K562 (cell line): Measurements from ENCODE around the gene LRRK1. TPM values are rescaled to one million over a fixed set of nuclear protein-coding genes. Genes with fewer than 3 reads are reported as not detected.
A peak's percentile ranks its signal among the peaks of the same experiment; 100 is the strongest.

Source experiments
- ATAC-seq: fragments of 200-7000 bp; cut with Tn5 transposase; 3 replicates; pipeline ENCODE4 v1.9.1; 2020; ENCODE audit warnings: moderate library complexity
- BruUV-seq: library from RNA; stranded (reverse); fragments of 400-500 nt; replicated peaks from 2 replicates; lab custom pipeline; 2021; lab: Mats Ljungman, UMichigan
- CTCF ChIA-PET: fragments of 300-600 bp; formaldehyde crosslinking; extraction: SDS; loops from one replicate; lab custom pipeline; 2021; ENCODE audit warnings: low intra/inter-chr PET ratio; lab: Yijun Ruan, JAX
- POLR2A ChIA-PET: fragments of 300-600, 350-650 bp; sonication (Branson Sonifier 250); formaldehyde crosslinking; extraction: SDS; loops from one replicate; lab custom pipeline; 2021; ENCODE audit warnings: antibody characterized with exemption, inconsistent platforms; lab: Yijun Ruan, JAX
- DNase-seq, 4 experiments: peaks; one replicate each; pipeline versions ENCODE4 v3.0.0 to v3.0.0-alpha.2; 2011 to 2018; ENCODE audit warnings: low spot score in 3 of 4, mixed read lengths in 3 of 4; ENCODE audit errors: extremely low read depth in 1 of 4
- FAIRE-seq: peaks from 2 replicates; lab custom pipeline; 2011; peaks lifted over from hg19 to GRCh38; lab: Jason Lieb, UNC
- H2AFZ ChIP-seq: 2 replicates; pipeline ENCODE4 v1.6.0; 2011; ENCODE audit warnings: low read depth, low read length, control low read depth, inconsistent platforms
- H3K27ac ChIP-seq: fragments of 200-600 bp; 3 replicates; pipeline ENCODE4 v1.8.0; 2011; ENCODE audit warnings: low read depth, mild to moderate bottlenecking, control low read depth, inconsistent platforms, low read length, moderate library complexity, mixed read lengths; ENCODE audit errors: extremely low read depth
- H3K27me3 ChIP-seq, 2 experiments: fragments of 300-600 bp in 1 of 2; 2 replicates in 1 of 2; 3 replicates in 1 of 2; pipeline versions ENCODE4 v1.6.0 to v1.8.0; 2011; ENCODE audit warnings: inconsistent platforms in 2 of 2, low read length in 2 of 2, mild to moderate bottlenecking in 1 of 2, mixed read lengths in 1 of 2, moderate library complexity in 1 of 2; ENCODE audit not compliant: control insufficient read depth in 2 of 2, insufficient read depth in 2 of 2
- H3K36me3 ChIP-seq: fragments of 300-600 bp; 3 replicates; pipeline ENCODE4 v1.8.0; 2011; ENCODE audit warnings: mild to moderate bottlenecking, low read length, inconsistent platforms; ENCODE audit not compliant: control insufficient read depth, insufficient read depth
- H3K4me1 ChIP-seq, 2 experiments: fragments of 200-600 bp in 1 of 2; replicated peaks in 1 of 2; 2 replicates in 1 of 2; 3 replicates in 1 of 2; pipeline versions ENCODE4 v1.5.1 to v1.8.0; 2011; ENCODE audit warnings: inconsistent platforms in 2 of 2, low read length in 2 of 2, mild to moderate bottlenecking in 1 of 2, mixed read lengths in 1 of 2, moderate library complexity in 1 of 2; ENCODE audit not compliant: control insufficient read depth in 2 of 2, insufficient read depth in 2 of 2
- H3K4me2 ChIP-seq: 2 replicates; pipeline ENCODE4 v1.6.1; 2011; ENCODE audit warnings: low read length, control low read depth, inconsistent platforms, mixed read lengths; ENCODE audit not compliant: insufficient read depth
- H3K4me3 ChIP-seq: fragments of 200-600 bp; sonication (generic), shearing (Covaris generic); 2 replicates; pipeline ENCODE4 v1.5.1; 2016; ENCODE audit warnings: control low read depth, inconsistent platforms
- H3K79me2 ChIP-seq: fragments of 200-600 bp; 3 replicates; pipeline ENCODE4 v1.8.0; 2011; ENCODE audit warnings: low read length, inconsistent platforms; ENCODE audit not compliant: control insufficient read depth, insufficient read depth
- H3K9ac ChIP-seq, 2 experiments: 2 replicates each; pipeline versions ENCODE4 v1.6.0 to v1.6.1; 2011; ENCODE audit warnings: low read depth in 2 of 2, low read length in 2 of 2, control low read depth in 1 of 2, inconsistent platforms in 1 of 2, mild to moderate bottlenecking in 1 of 2, mixed read lengths in 1 of 2; ENCODE audit not compliant: insufficient read depth in 1 of 2
- H3K9me1 ChIP-seq: one replicate; pipeline ENCODE4 v1.6.0; 2011; ENCODE audit warnings: inconsistent platforms, mild to moderate bottlenecking, low read length, moderate library complexity; ENCODE audit not compliant: control insufficient read depth, insufficient read depth
- H3K9me3 ChIP-seq: replicated peaks from 2 replicates; pipeline ENCODE4 v1.5.1; 2011; ENCODE audit warnings: low read depth, low read length, inconsistent platforms; ENCODE audit not compliant: control insufficient read depth, insufficient read depth
- H4K20me1 ChIP-seq: replicated peaks from 2 replicates; pipeline ENCODE4 v1.6.1; 2011; ENCODE audit warnings: low read length, inconsistent platforms, mixed read lengths; ENCODE audit not compliant: control insufficient read depth, insufficient read depth
- ADNP ChIP-seq: fragments of 200-800 bp; sonication (Bioruptor generic); IDR thresholded peaks from 2 replicates; pipeline ENCODE4 v1.6.1; 2016; ENCODE audit warnings: missing genetic modification characterization, missing compliant biosample characterization
- OTX1 ChIP-seq: fragments of 450-650 bp; formaldehyde crosslinking; IDR thresholded peaks from 2 replicates; pipeline ENCODE4 v1.4.0; 2022; ENCODE audit warnings: mild to moderate bottlenecking
- PRDM10 ChIP-seq: fragments of 450-650 bp; IDR thresholded peaks from 2 replicates; pipeline ENCODE4 v1.6.1; 2018; ENCODE audit not compliant: partially characterized antibody
- SETDB1 ChIP-seq: IDR thresholded peaks from one replicate; pipeline ENCODE4 v1.6.1; 2012; ENCODE audit warnings: low read length, control low read depth, inconsistent platforms
- TFAP4 ChIP-seq: sonication (generic); formaldehyde crosslinking; IDR thresholded peaks from 2 replicates; pipeline ENCODE4 v1.8.0; 2022; ENCODE audit warnings: missing genetic modification reagents, mild to moderate bottlenecking, moderate library complexity, borderline replicate concordance
- WGBS: fragments of 100-300 bp; shearing (Covaris generic); methylation state at CpG from one replicate; pipeline ENCODE4 v1.1.6; 2016; ENCODE audit warnings: low coverage, mixed read lengths; ENCODE audit not compliant: insufficient coverage; ENCODE audit errors: missing lambda C conversion rate; 5-methylcytosine and 5-hydroxymethylcytosine counted together
- in situ Hi-C: fragments of 300-500 bp; cut with MboI; formaldehyde crosslinking; loops from 4 replicates; pipeline ENCODE4 v1.15.0; 2018; ENCODE audit warnings: inconsistent platforms, mixed read lengths
- intact Hi-C: fragments of 100-400 bp; cut with micrococcal nuclease; formaldehyde crosslinking; loops from 2 replicates; pipeline ENCODE4 v1.14.2; 2022
- polyA plus RNA-seq, 8 experiments: library from polyadenylated mRNA; depleted of rRNA in 4 of 8; stranded (reverse) in 5 of 8; unstranded in 3 of 8; fragments of >200 nt; fragmentation: Nextera tagmentation in 2 of 8; fragmentation: Illumina TruSeq in 1 of 8; extraction: Ambion mirVana in 2 of 8; extraction: Trizol in 1 of 8; gene quantifications; 2 replicates each; pipeline versions ENCODE4 v1.2.1 to v1.2.3, GENCODE V29; 2011 to 2014; ENCODE audit warnings: inconsistent platforms in 1 of 8, missing spikeins in 1 of 8
- total RNA-seq, 7 experiments: library from RNA; depleted of rRNA in 6 of 7; stranded (reverse); fragments of >200 nt in 6 of 7; fragmentation: Illumina TruSeq in 2 of 7; extraction: Trizol in 2 of 7; gene quantifications; 2 replicates each; pipeline versions ENCODE4 v1.2.1 to v1.2.3, GENCODE V29; 2011 to 2021; ENCODE audit warnings: low replicate concordance in 1 of 7

The LRRK1 gene
- total and polyA plus RNA-seq, 9 of the 15 experiments (the other 6 are each of a cell fraction or from before 2014, with no cell fraction given), result 0.01 to 1.5 (median 0.11) TPM

- ChIA-PET CTCF (interaction anchor here (0.6 kb wide), 1 partner anchor 39 kb away, joined by 3 read pairs; no protein-coding TSS in a partner anchor), POLR2A (no interaction called here)
- H3K4me2 ChIP-seq, result no peak overlapping the region
- 30% methylated on average over 9 of the region's 10 CpGs for WGBS
- no peak overlapping the region for H3K9ac ChIP-seq
- no peaks in the 10 kb centered on the region for H3K36me3 ChIP-seq
- FAIRE-seq (no peak), DNase-seq (no peak), ATAC-seq (no peak)
- peaks cover 5 to 25% of the 10 kb centered on the region in 2 experiments; a peak in 4 of 5 replicates for H3K27me3 ChIP-seq
- H3K9me3 ChIP-seq, result no peaks in the 10 kb centered on the region
- in situ Hi-C loops (no loop called here), intact Hi-C loops (no loop called here)
- H2AFZ ChIP-seq, result no peak overlapping the region
- BruUV-seq, result no TSS peak
- H3K79me2 ChIP-seq, result no peaks in the 10 kb centered on the region
- H3K9me1 ChIP-seq, result peaks cover 8% of the 10 kb centered on the region
- H3K4me3 ChIP-seq, result no peak overlapping the region
- no peak overlapping the region for H3K27ac ChIP-seq
- no peaks in the 10 kb centered on the region for H4K20me1 ChIP-seq
- peaks cover 7 to 21% of the 10 kb centered on the region in 2 experiments for H3K4me1 ChIP-seq
- TF ChIP-seq SETDB1, result no peak
These were observed 94.0 kb downstream of the LRRK1 start for GRCh38 chr15:101013201-101013550.

GRCh38 chr15:101013769-101014675 lies 94.9 kb downstream of the LRRK1 start:
- H3K4me3 ChIP-seq, result no peak overlapping the region
- H3K27ac ChIP-seq, result no peak overlapping the region
- no peaks in the 10 kb centered on the region for H4K20me1 ChIP-seq
- ChIA-PET CTCF (interaction anchor here (0.6 to 4.3 kb wide), 2 partner anchors 245 to 682 kb away, joined by 3 to 47 read pairs; no protein-coding TSS in a partner anchor), POLR2A (interaction anchor here (0.6 to 0.7 kb wide), 4 partner anchors 53 to 279 kb away, joined by 3 to 5 read pairs (median 4); no protein-coding TSS in a partner anchor)
- H3K36me3 ChIP-seq, result no peaks in the 10 kb centered on the region
- H3K4me2 ChIP-seq, result no peak overlapping the region
- intact Hi-C loops, result loop anchor here (2.0 kb wide), 1 partner anchor 627 kb away; no protein-coding TSS in a partner anchor
- H3K79me2 ChIP-seq, result no peaks in the 10 kb centered on the region
- TF ChIP-seq TFAP4 (CRISPR knock-in tag) (peak; percentile 20; the same call in 1 of the 2 replicates), ADNP (tag) (no peak), PRDM10 (peak; percentile 45), OTX1 (no peak)
- TF ChIP-seq, all 486 proteins: peak for 2
- Histone ChIP-seq H2AFZ (no peak overlapping the region; the same call in 1 of the 2 replicates), H3K9ac (0 out of 4 replicates have a peak overlapping the region, but pooled peaks of 1 of the 2 experiments have one; percentile 45), H3K27me3 (peaks cover 5 to 30% of the 10 kb centered on the region in 2 experiments; a peak in 4 of 5 replicates), H3K4me1 (peaks cover under 1 to 13% of the 10 kb centered on the region in 2 experiments; a peak in 4 of 5 replicates), H3K9me1 (peaks cover 1% of the 10 kb centered on the region), H3K9me3 (no peaks in the 10 kb centered on the region)
- 8% methylated on average over 19 of the region's 21 CpGs for WGBS
- BruUV-seq, result no TSS peak
- no peak for DNase-seq
- in situ Hi-C loops, result no loop called here
- no peak for FAIRE-seq
- ATAC-seq, result no peak; the same call in 2 of the 3 replicates
